Fibroblast of the conjunctiva (primary cell): ENCODE results near the gene CFAP77.
A peak's percentile ranks its signal among the peaks of the same experiment; 100 is the strongest.
"Not testable (repeated sequence)": the region's sequence is repeated elsewhere in the genome, so short reads cannot be mapped to it uniquely, and the experiment has no call there.

Experiments
- DNase-seq: peaks from one replicate; pipeline ENCODE4 v3.0.0-alpha.2; 2010; ENCODE audit warnings: low read depth

Gene CFAP77

DNA sequence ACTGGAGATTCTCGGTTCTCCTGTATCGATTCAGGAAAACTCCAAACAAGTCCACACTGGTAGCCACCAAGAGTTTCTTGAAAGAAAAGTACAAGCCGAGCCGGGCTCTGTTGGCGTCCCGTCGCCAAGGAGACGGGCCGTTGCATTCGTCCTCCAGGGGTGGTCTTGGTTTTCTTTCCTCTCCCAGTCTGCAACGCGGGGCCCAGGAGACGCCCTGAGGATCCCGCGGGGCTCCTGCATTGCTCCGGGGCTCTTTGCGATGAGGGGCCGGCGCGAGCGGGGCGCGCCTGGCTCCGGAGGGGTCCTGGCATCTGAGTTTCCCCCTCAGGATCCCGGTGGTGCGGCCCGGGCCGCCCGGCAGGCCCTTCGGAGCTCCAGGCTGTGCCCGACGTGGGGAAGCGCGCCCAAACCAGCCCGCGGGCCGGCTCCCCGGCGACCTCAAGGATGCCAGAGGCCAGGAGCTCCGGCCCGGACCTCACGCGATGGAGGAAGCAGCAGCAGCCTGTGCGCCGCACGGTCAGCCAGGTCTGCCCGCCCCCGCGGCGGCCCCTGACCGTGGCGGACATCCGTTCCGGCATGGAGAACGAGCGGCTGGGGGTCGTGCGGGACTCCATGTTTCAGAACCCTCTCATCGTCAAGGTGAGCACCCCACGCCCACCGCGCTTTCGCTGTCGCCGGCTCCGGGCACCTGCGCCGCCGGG, at the start of gene CFAP77:
CFAP77 (plus strand) TSS at position 384 of the 701 bp plus-strand sequence; CDS start at position 445, 61 bp downstream.
- no peak for DNase-seq

DNA sequence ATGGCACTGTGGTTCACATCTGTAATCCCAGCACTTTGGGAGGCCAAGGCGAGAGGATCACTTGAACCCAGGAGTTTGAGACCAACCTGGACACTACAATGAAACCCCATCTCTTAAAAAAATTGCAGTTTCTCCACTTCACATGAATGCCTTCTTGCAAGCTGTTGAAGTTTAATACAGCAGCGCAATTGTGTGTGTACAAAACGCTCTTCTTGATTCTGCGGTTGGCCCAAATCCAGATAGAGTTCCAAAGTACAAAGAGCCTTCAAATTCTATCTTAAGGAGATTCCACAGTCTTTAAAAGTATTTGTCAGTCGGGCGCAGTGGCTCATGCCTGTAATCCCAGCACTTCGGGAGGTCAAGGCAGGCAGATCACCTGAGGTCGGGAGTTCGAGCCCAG, 45.9 kb upstream of the CFAP77 start:
- no peak for DNase-seq

DNA sequence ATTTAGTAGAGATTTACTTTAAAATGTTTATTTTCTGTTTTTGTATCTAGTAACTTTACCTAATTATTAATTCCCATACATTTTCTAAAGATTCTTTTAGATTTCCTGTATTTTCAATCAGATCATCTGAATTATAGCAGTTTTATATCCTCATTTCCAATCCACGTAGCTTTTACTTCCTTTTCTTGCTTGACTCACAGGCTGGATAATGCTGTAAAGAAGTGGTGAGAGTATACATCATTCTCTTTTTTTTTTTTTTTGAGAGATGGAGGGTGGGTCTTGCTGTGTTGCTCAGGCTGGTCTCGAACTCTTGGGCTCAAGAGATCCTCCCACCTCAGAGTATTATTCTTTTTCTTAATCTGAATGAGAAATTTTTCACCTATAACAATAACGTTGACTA, 44.0 kb upstream of the CFAP77 start:
- no peak for DNase-seq

DNA sequence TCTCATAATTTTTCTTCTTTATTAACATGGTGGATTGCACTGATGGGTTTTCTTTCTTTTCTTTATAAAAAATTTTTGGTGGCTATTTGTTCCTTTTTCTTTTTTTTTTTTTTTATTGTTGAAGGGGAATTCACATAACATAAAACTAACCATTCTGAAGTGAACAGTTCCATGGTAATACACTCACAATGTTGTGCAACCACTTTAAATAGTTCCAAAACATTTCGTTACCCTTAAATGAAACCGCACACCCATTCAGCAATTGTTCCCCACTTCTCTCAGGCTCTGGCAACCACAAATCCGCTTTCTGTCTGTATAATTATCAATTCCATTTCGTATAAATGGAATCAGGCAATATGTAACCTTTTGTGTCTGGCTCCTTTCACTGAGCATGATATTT, 43.5 kb upstream of the CFAP77 start:
- no peak for DNase-seq

DNA sequence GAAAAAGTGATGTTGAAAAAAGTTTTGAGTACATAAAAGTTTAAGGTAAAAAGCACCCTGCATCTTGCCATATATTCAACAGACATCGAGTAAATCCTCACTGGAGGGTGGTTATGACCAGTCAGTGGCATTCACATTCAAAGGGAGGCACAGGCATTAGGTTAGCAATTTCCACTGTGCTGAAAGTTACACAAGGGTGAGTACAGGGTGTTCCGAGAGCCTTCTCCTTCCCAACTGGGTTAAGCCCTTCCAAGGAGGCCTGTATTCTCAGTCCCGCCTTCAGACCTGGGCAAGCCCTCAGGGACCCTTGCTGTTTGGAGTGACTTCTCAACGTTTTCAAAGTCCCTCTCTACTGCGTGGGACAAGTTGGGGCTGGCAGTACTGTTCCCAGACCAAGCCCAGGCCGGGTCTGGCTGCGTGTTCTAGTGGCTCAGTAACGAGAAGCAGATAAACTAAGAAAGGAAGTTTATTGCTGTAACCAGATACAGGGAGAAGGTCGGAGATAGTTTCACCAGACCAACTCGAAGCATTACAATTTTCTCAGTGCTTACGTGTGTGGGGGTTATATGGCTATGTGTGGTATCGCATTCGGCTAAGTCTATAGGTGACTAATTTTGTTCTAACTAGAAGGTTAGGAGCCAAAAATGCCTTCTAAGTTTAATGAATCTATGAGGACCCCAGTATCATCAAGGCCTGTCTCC, 42.2 kb upstream of the CFAP77 start:
- DNase-seq = no peak

DNA sequence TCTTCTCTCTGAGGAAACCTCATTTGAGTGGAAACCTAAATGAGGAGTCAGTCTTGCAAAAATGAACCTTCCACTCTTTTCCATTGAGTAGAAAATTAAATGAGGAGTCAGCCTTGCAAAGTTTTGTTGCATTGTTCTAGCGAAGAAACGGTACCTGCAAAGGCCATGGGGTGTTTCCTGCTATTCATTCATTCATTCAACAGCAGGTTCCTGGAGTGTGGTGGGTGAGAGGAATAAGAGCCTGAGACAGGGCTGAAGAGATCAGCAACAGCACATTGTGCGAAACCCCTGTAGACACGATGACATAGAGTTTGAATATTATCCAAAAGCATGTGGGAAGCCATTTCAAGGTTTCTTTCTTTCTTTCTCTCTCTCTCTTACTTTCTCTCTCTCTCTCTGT, 40.6 kb upstream of the CFAP77 start:
- DNase-seq = no peak

DNA sequence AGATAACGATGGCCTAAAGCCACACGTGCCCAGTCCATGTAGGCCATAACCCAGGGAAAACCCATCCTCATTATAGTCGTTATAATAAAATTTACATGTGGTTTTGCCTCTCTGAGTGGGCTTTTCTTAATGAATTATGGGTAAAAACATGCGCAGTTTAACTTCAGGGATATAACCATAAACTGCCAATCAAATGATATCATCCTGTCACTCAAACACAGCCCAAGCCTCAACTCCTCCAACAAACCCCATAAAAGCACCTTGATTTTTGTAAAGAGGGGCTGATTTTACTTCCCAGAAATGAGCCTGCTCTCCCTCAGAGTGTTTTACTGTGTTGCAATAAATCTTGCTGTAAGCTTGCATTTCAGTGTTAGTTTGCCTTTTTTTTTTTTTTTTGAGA, 39.4 kb upstream of the CFAP77 start:
- no peak for DNase-seq

DNA sequence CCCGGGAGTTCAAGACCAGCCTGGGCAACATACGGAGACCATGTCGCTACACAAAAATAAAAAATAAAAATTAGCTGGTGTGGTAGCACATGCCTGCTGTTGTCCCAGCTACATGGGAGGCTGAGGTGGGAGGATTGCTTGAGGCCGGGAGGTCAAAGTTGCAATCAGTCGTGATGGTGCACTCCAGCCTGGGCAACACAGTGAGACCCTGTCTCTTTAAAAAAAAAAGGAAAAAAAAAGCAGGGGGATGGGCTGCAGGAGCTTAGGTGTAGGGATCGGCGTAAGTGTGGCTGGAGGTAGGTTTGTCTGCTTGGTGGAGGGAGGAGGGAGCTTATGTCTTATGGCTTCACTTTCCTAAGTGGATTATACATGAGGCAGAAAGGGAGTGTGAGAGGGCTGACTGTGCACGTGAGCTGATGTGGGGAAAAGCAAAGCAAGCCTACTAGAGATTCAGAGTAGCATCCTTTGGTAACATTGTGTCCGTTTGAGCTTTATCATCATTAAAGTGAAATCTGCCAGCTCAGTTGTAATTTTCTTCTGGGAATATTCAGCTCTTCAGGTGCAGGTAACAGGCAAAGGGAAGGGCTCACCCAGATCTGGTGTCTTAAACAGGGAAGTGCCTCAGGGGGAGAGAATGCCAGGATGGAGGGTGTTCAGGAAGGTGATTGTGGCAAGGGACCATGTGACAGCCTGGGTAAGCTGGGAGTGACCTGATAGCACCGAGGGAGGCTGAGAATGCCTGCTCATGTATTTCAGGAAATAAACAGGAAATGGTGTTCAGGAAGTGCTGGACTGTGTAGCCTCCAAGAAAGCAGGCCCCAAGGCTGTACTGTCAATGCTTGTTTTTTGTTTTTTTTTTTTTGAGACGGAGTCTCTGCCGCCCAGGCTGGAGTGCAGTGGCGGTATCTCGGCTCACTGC, 37.6 kb upstream of the CFAP77 start:
- no peak for DNase-seq

DNA sequence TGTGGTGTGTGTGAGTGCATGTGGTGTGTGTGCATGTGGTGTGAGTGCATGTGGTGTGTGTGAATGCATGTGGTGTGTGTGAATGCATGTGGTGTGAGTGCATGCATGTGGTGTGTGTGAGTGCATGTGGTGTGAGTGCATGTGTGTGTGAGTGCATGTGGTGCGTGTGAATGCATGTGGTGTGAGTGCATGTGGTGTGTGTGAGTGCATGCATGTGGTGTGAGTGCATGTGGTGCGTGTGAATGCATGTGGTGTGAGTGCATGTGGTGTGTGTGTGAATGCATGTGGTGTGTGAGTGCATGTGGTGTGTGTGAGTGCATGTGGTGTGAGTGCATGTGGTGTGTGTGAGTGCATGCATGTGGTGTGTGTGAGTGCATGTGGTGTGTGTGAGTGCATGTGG, 32.2 kb upstream of the CFAP77 start:
- not testable (repeated sequence) for DNase-seq

DNA sequence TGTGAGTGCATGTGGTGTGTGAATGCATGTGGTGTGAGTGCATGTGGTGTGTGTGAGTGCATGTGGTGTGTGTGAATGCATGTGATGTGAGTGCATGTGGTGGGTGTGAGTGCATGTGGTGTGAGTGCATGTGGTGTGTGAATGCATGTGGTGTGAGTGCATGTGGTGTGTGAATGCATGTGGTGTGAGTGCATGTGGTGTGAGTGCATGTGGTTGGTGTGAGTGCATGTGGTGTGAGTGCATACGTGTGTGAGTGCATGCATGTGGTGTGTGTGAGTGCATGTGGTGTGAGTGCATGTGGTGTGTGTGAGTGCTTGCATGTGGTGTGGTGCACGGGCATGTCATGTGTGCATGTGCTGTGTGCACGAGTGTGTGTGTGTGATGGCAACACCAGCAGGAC, 31.6 kb upstream of the CFAP77 start:
- DNase-seq = not testable (repeated sequence)

DNA sequence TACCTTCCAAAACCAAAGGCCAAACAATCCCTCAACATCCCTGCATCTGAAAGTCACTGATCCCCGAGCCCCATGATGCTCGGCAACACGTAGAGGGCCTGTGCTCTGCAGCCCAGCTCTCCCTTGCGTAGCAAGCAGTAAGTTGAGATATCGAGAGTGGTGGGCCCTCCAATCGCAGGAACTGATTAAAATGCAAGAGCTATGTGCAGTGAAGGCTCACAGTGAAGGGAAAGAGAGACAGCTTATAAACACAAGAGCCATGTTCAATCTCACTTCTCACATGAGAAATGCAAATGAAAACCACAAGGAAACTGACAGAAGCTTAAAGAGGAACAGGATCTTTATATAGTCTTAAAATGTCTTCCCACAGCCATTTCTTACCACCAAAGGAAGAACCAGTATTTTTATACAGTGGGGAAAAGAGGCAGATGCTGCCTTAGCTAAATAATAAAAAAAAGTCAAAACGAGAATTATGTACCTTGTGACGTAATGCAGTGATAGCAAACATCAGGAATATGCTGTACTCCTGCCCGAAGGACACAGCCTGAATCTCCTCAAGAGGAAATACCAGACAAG, 28.0 kb upstream of the CFAP77 start:
- no peak for DNase-seq

DNA sequence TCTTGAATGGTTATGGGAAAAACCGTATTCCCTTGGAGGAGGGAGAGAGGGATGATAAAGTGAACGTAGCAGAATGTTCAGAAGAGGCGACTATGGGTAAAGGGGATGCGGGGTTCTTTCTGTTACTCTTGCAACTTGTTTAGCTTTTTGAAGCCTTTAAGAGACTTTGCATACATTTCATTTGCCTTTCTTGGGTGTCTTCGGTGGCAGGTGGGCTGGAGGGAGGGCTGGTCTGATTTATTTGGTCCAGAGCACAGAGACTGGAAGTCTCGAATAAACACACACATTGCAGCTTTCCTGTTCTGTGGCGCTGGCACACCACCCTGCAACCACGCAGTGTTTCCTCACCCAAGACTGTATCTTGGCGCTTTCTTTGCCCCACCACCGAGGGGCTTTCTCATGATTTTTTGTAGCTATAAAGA, 26.5 kb upstream of the CFAP77 start:
- DNase-seq = no peak

DNA sequence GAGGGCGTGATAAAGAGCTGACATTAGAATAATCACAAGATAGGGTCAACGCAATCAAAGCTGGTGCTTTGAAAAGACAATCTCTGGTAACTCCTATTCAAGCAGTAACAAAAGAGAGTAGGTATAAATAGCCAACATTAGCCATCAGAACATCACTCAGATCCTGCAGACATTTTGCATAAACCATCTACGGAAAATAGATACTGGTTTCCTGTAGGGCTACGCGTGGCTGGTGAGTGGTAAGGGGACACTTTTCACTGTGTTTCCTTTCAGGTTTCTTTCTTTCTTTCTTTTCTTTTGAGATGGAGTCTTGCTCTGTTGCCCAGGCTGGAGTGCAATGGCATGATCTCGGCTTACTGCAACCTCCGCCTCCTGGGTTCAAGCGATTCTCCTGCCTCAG, 25.6 kb upstream of the CFAP77 start:
- DNase-seq = no peak

DNA sequence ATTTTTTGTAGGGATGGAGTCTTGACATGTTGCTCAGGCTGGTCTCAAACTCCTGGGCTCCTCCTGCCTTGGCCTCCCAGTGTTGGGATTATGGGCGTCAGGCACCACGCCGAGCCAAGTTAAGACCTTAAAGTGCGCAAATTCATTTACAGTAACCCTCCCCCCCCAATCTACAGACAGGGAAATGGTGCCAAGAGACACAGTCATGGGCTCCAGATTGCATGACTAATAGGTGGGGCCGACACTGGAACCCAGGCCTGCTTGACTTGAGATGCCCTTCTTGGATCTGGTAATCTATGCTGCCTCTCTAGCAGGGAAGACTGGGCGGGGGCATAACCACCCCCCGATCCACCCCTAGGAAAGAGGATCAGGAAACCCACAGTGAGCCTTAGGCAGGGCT, 22.9 kb upstream of the CFAP77 start:
- DNase-seq = no peak

DNA sequence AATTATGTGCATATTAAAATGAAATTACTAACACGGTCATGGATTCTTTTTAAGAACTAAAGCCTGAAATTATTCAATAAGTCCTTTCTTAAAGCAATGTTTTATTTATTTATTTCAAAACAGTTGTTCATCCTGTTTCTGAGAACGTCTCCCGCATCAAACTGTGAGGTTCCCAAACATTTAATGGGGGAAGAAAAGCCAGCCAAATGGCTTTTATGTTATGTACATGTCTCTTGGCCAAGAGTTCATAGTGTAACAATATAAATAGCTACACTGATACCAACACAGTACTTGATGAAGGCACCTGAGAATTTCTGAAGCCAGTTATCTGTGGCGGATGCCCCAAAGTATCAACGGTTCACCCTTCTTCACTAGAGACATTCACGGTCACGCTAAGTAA, 19.0 kb upstream of the CFAP77 start:
- DNase-seq = no peak

DNA sequence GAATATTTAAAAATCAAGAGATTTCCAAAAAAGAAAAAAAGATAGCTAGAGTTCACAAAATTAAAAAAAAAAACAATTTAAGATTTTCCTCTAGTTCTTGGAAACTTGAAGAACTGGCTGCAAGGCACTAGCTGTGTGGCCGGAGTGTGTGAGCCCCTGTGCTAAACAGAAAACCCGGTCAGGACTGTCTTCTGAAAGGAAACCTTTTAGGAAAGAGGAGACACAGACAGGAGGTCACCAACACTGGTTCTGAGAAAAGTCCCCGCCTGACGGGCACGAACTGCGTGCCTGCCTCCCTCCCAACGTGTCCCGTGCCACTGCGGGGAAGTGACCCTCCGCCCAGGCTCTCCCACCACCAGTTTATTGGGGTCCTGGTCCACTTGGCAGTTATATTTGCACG, 18.6 kb upstream of the CFAP77 start:
- no peak for DNase-seq

DNA sequence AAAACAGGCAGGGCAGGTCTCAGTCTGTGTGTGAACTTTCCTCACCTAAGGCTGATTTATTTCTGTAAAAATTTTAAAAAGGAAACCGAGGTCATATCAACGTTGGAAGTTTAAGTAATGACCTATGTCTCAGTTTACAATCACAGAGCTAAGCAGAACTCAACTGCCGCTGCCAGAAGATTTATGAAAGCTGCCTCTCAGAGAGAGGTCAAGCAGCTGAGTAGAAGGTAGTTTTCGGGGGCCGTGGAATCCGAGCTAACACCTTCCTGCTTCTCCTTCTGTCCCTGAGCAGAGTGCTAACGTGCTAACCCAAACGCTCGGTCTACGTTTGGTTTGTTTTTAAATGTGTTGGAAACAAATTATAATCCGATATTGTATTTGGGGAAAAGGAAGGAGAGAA, 14.5 kb upstream of the CFAP77 start:
- DNase-seq = no peak

DNA sequence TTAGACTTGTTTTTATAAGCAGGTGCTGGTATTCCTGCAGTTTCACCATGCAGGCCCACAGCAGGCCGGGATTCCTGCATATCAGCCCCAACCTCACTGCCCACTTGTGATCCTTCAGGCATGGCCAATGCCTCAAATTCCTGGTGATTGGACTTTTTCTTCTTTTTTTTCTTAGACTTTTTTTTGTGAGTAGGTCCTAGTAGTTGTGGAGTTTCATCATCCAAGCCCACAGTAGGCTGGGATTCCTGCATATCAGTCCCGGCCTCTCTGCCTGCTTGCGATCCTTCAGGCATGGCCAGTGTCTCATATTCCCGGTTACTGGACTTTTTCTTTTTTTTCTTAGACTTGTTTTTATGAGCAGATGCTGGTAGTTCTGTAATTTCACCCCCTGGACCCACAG, 8.2 kb upstream of the CFAP77 start:
- DNase-seq = no peak

DNA sequence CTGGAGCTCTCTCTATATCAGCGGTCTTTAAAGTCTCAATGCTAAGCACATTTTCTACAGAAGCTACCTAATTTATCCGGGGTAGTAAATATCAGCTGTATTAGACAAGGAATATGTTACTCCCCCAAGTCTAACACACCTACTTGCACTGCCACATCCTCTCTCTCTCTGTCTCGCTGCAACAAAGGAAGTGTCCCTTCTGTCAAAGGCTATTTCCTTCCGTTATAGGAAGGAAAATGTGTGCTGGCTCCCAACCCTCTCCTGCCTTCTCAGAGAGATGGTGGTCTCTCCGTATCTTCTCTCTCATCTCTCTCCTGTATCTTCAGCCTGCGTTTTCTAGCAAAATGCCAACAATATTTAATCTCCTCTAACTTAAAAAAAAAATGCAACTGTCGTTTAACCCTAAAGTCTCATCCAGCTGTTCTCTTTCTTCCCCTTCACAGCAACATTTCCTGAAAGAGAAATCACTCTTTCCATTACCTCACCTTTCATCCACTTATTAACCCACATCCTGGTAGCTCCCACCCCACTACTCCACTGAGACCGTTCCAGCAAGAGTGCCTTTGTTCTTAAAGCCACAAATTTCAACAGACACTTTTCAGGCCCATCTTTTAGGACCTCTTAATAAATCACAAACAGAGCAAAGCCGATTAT, 5.7 kb upstream of the CFAP77 start:
- no peak for DNase-seq

DNA sequence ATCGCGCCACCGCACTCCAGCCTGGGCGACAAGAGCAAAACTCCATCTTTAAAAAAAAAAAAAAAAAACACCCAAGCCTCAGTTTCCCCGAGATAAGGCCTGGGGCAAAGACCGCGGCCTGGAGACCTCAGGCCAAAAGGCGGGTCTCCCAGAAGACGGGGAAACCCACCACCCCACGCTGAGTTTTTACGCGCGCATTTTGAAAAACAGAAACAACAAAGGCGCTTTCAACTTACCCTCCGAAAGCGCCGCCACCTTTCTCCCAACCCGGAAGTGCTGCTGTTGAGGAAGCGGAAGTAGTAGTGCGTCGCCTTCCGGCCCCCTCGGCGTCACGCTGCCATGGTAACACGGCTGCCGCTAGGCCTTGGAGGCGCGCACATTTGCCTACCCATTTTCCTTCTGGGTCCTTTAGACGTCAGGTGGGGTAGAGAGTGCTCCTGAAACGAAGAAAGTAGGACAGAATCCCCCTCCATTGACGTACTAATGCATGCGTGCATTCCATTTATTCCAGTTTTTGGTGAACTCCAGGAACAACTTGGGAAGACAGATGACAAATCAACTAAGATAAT, 3.4 kb upstream of the CFAP77 start, which contains the start of gene TTF1:
TTF1 (minus strand) TSS at position 287 of the 569 bp plus-strand sequence. CDS start 4,019 bp downstream, outside the sequence.
- DNase-seq = peak; percentile 84

DNA sequence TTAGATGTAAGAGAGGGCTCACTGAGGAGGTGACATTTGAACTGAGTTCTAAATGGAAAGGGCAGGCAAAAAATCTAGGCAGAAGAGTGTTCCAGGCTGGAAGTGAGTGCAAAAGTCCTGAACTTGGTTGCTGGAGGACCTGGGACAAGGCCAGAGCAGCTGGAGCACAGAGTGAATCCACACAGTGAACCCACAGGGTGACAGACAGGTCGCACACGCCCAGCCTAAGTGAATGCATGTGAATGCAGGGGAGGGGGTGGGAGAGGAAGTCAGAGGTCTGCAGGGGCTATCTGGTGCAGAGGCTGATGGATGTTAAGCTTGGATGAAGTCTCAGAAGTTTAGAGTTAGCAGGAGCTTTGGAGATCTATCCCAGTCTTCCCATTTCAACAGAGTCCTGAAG, 2.8 kb upstream of the CFAP77 start:
- no peak for DNase-seq
